Astrocyte (in vitro differentiated cells and primary cell): ENCODE results near the gene CHRNA4.

Experiments
- CTCF ChIP-seq: IDR thresholded peaks from 2 replicates; pipeline ENCODE4 v1.5.1; 2011; ENCODE audit warnings: low read depth, mild to moderate bottlenecking, inconsistent platforms, low read length, moderate library complexity; ENCODE audit not compliant: insufficient read depth
- EZH2 ChIP-seq: IDR thresholded peaks from 2 replicates; pipeline ENCODE4 v1.6.1; 2012; ENCODE audit warnings: mild to moderate bottlenecking, low read length, inconsistent platforms; ENCODE audit not compliant: insufficient read depth

GRCh38 chr20:63360850-63361518, at the start of gene CHRNA4:
- TF ChIP-seq CTCF: no peak
- peak; percentile 69 for TF ChIP-seq EZH2
